Body of pancreas (tissue), 4 donors: ENCODE results near the gene KLF15.

Experiments
- CTCF ChIP-seq, 7 experiments: fragments of 450-650 bp in 4 of 7; fragments of 200-600 bp in 3 of 7; sonication (generic) in 3 of 7; IDR thresholded peaks; one replicate each; pipeline ENCODE4 v1.5.1; 2016 to 2019; ENCODE audit warnings: antibody characterized with exemption in 7 of 7
- POLR2A ChIP-seq, 3 donors: fragments of 450-650 bp; IDR thresholded peaks; one replicate each; pipeline ENCODE4 v1.6.1; 2016; ENCODE audit warnings: antibody characterized with exemption in 3 of 3, mild to moderate bottlenecking in 2 of 3

GRCh38 chr3:126303272-126303671, 53.9 kb downstream of the KLF15 start:
- TF ChIP-seq CTCF (IDR thresholded peaks at IDR 0.05), result no peak
- TF ChIP-seq POLR2A (IDR thresholded peaks at IDR 0.05), result no peak
